ENCODE measurements around the gene PHF13.

DNA sequence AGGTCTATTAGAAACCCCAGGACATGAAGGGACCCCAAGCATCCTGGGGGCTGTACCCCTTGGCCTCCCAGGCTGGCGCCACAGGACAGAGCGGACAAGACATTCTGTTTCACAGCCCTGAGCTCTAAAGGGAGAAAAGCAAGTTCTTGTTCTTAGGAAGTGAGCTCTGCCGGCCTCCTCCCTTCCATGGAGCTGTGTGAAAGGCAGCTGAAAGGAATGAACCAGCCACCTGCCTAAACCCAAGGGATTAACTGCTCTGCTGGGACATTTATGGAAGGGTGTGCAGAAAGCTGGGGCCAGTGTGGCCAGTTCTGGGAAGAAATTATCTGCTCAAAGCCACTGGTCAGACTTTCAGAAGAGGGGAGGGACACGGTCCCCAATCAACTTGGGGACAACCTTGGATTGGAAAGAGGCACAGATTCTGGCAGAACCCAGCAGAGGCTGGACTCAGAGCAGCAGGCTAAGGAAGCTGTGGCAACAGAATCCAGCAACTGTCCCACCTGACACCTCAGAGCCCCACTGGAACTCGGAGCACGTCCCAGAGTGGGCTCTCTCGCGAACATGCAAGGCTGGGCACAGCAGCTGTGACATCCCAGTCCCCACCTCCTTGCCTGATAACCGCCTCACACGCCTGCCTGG lies 13.0 kb upstream of the PHF13 start:
- TF ChIP-seq, protein P1, sequence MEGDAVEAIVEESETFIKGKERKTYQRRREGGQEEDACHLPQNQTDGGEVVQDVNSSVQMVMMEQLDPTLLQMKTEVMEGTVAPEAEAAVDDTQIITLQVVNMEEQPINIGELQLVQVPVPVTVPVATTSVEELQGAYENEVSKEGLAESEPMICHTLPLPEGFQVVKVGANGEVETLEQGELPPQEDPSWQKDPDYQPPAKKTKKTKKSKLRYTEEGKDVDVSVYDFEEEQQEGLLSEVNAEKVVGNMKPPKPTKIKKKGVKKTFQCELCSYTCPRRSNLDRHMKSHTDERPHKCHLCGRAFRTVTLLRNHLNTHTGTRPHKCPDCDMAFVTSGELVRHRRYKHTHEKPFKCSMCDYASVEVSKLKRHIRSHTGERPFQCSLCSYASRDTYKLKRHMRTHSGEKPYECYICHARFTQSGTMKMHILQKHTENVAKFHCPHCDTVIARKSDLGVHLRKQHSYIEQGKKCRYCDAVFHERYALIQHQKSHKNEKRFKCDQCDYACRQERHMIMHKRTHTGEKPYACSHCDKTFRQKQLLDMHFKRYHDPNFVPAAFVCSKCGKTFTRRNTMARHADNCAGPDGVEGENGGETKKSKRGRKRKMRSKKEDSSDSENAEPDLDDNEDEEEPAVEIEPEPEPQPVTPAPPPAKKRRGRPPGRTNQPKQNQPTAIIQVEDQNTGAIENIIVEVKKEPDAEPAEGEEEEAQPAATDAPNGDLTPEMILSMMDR (IDR thresholded peaks at IDR 0.05), result no peak
- TF ChIP-seq POLR2A (IDR thresholded peaks at IDR 0.05) (no peak), EP300 (IDR thresholded peaks at IDR 0.05) (no peak)
